OCI-LY1 (cell line): ENCODE data around the gene CBS.
A peak's percentile ranks its signal among the peaks of the same experiment; 100 is the strongest.

Experiments used
- H2AFZ ChIP-seq: fragments of 200-600 bp; sonication (generic), shearing (Covaris generic); 2 replicates; pipeline ENCODE4 v1.6.0; 2014; ENCODE audit warnings: antibody characterized with exemption, mild to moderate bottlenecking, low read length
- H3F3A ChIP-seq: fragments of 200-600 bp; sonication (generic), shearing (Covaris generic); 2 replicates; pipeline ENCODE4 v1.6.0; 2014; ENCODE audit warnings: mild to moderate bottlenecking, antibody characterized with exemption, low read length, moderate library complexity; ENCODE audit not compliant: insufficient read depth
- H3K27ac ChIP-seq: fragments of 200-600 bp; sonication (generic); 2 replicates; pipeline ENCODE4 v1.5.1; 2014; ENCODE audit warnings: low read length, mixed run types, mild to moderate bottlenecking, low read depth; ENCODE audit not compliant: poor library complexity, severe bottlenecking
- H3K27me3 ChIP-seq: fragments of 200-600 bp; sonication (generic); 2 replicates; pipeline ENCODE4 v1.6.0; 2014; ENCODE audit warnings: antibody characterized with exemption, mild to moderate bottlenecking, low read length, moderate library complexity; ENCODE audit not compliant: insufficient read depth
- H3K36me3 ChIP-seq: fragments of 200-600 bp; sonication (generic); 2 replicates; pipeline ENCODE4 v1.6.1; 2014; ENCODE audit warnings: mild to moderate bottlenecking, antibody characterized with exemption, low read length, moderate library complexity, mixed read lengths; ENCODE audit not compliant: insufficient read depth
- H3K4me1 ChIP-seq: fragments of 200-600 bp; sonication (generic); 2 replicates; pipeline ENCODE4 v1.5.1; 2014; ENCODE audit warnings: mild to moderate bottlenecking, low read length, moderate library complexity; ENCODE audit not compliant: insufficient read depth, severe bottlenecking
- H3K4me2 ChIP-seq: fragments of 200-600 bp; sonication (generic), shearing (Covaris generic); 2 replicates; pipeline ENCODE4 v1.6.1; 2014; ENCODE audit warnings: low read length
- H3K4me3 ChIP-seq: fragments of 200-600 bp; sonication (generic); 2 replicates; pipeline ENCODE4 v1.5.1; 2014; ENCODE audit warnings: low read length, low read depth, mild to moderate bottlenecking, mixed read lengths; ENCODE audit not compliant: poor library complexity, severe bottlenecking
- H3K79me2 ChIP-seq: fragments of 200-600 bp; shearing (Covaris generic); 2 replicates; pipeline ENCODE4 v1.6.1; 2016; ENCODE audit warnings: mixed run types, low read length, mixed read lengths; ENCODE audit not compliant: insufficient read depth
- H3K9ac ChIP-seq: fragments of 200-600 bp; sonication (generic), shearing (Covaris generic); 2 replicates; pipeline ENCODE4 v1.6.1; 2014; ENCODE audit warnings: mild to moderate bottlenecking, low read length, mixed read lengths
- H3K9me2 ChIP-seq: fragments of 200-600 bp; sonication (generic), shearing (Covaris generic); 2 replicates; pipeline ENCODE4 v1.6.1; 2014; ENCODE audit warnings: low read depth, mild to moderate bottlenecking, low read length, mixed read lengths
- H3K9me3 ChIP-seq: fragments of 200-600 bp; shearing (Covaris generic); 2 replicates; pipeline ENCODE4 v1.6.1; 2014; ENCODE audit warnings: low read length, mixed read lengths
- H4K20me1 ChIP-seq: fragments of 200-600 bp; sonication (generic), shearing (Covaris generic); 2 replicates; pipeline ENCODE4 v1.6.0; 2016; ENCODE audit warnings: mild to moderate bottlenecking, low read length; ENCODE audit not compliant: insufficient read depth
- CTCF ChIP-seq: fragments of 200-600 bp; sonication (generic), shearing (Covaris generic); IDR thresholded peaks from 2 replicates; pipeline ENCODE4 v1.5.1; 2017; ENCODE audit warnings: mild to moderate bottlenecking, antibody characterized with exemption, low read length, moderate library complexity, mixed read lengths
- EZH2 ChIP-seq: fragments of 200-600 bp; sonication (generic), shearing (Covaris generic); IDR thresholded peaks from 2 replicates; pipeline ENCODE4 v1.8.0; 2017; ENCODE audit warnings: borderline replicate concordance, mixed run types, mild to moderate bottlenecking, antibody characterized with exemption, low read length, moderate library complexity, mixed read lengths

The CBS gene

DNA sequence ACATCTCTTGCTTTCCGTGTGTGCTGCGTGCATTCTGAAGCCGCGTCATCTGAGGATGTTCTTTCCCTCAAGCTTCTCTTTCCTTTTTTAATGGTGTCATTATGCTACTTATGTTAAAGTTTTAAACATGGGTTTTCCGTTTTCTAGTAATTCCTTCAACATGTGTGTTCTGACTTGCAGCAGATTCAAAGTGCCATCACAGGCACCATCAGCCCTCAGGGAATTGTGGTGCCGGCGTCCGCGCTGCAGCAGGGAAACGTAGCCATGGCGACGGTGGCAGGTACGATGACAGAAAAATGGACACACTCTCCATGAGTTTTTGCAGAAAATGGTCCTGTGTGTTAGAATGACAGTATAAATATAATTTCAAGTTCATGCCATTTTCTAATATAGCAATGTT is 58.9 kb downstream of the CBS start:
- Histone ChIP-seq H3F3A (no peaks in the 10 kb centered on the region), H4K20me1 (no peaks in the 10 kb centered on the region), H3K4me2 (peak overlapping the region; percentile 21; the same call in 1 of the 2 replicates), H3K36me3 (peaks cover 34% of the 10 kb centered on the region; the same call in 1 of the 2 replicates), H2AFZ (no peak overlapping the region), H3K4me3 (peak overlapping the region; percentile 0), H3K27me3 (no peaks in the 10 kb centered on the region), H3K27ac (peak overlapping the region; percentile 56), H3K79me2 (no peaks in the 10 kb centered on the region), H3K9me2 (no peaks in the 10 kb centered on the region), H3K9ac (no peak overlapping the region), H3K9me3 (no peaks in the 10 kb centered on the region), H3K4me1 (peaks cover 61% of the 10 kb centered on the region)
- TF ChIP-seq EZH2 (no peak), CTCF (no peak)

DNA sequence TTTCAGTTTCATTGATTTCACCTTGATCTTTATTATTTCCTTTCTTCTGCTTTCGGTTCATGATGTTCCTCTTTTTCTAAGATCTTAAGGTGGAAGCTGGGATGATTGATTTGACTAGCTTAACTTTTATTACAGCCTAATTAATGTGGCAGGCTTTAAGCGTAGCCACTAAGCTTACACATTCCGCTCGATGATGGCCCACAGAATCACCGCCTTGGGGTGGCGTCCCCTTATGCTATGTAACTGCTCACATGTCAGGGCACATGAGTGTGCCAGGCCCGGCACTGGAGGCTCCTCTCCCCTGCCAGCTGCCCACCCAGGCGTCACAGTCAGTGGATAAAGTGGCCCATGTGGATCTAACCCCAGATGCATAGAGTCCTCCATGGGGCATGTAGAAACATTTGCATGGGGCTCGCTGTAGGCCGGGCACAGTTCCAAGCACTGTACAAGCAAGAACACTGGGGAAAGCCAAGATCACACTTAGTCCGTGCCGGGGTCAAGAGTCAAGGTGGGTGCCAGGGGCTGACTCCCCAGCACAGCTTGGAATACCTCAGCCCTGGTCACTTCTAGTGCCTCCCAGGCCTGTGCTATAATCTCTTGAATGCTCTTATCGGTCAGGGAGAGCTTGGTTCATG is 59.6 kb downstream of the CBS start:
- no peaks in the 10 kb centered on the region for H3K27me3 ChIP-seq
- H3K27ac ChIP-seq = peak overlapping the region; percentile 56
- peaks cover 54% of the 10 kb centered on the region for H3K4me1 ChIP-seq
- no peak overlapping the region for H3K9ac ChIP-seq
- no peaks in the 10 kb centered on the region for H3K9me3 ChIP-seq
- H3F3A ChIP-seq = no peaks in the 10 kb centered on the region
- no peaks in the 10 kb centered on the region for H4K20me1 ChIP-seq
- H3K9me2 ChIP-seq = no peaks in the 10 kb centered on the region
- H3K79me2 ChIP-seq = no peaks in the 10 kb centered on the region
- TF ChIP-seq EZH2 = no peak
- TF ChIP-seq CTCF = no peak
- H3K4me3 ChIP-seq = peak overlapping the region; percentile 0
- no peak overlapping the region for H2AFZ ChIP-seq
- H3K4me2 ChIP-seq = peak overlapping the region; percentile 21; the same call in 1 of the 2 replicates
- peaks cover 35% of the 10 kb centered on the region for H3K36me3 ChIP-seq

DNA sequence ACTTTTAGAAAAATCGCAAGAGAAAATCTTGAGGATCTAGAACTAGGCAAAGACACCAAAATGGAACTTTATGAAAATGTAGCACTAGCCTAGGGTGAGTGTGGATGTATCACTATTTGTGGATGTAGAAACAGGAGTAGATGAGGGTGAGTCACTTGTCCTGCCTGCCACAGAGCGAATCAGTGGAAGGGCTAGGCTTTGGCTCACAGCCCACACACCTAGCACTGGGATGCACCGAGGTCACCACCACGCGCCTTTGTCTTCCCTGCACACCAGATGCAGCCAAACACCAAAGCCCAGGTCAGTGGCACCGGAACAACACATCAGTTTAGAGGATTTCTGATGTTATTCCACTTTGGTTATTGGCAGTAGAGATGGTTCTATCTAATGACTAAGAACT is 63.0 kb downstream of the CBS start:
- Histone ChIP-seq H3K27ac (no peak overlapping the region), H3K4me2 (no peak overlapping the region), H3K4me1 (peaks cover 23% of the 10 kb centered on the region), H3F3A (no peaks in the 10 kb centered on the region), H3K9me3 (no peaks in the 10 kb centered on the region), H3K79me2 (no peaks in the 10 kb centered on the region), H3K36me3 (peaks cover 56% of the 10 kb centered on the region), H4K20me1 (no peaks in the 10 kb centered on the region), H3K4me3 (no peak overlapping the region), H3K27me3 (no peaks in the 10 kb centered on the region), H3K9me2 (no peaks in the 10 kb centered on the region), H2AFZ (no peak overlapping the region), H3K9ac (no peak overlapping the region)
- TF ChIP-seq CTCF (no peak), EZH2 (no peak)
